ENCODE measurements around the gene CNOT9.
A peak's percentile ranks its signal among the peaks of the same experiment; 100 is the strongest.

The CNOT9 gene

GRCh38 chr2:218585541-218585940 lies 16.9 kb downstream of the CNOT9 start:
- peaks cover 73% of the 10 kb centered on the region for H3K36me3 Mint-ChIP-seq (ENCODE audit: insufficient read depth)
- no peaks in the 10 kb centered on the region for H3K27me3 Mint-ChIP-seq
- no peak for ATAC-seq (replicated peaks; ENCODE audit: extremely low read depth, poor library complexity, severe bottlenecking)
- H3K4me3 Mint-ChIP-seq: no peak overlapping the region
- H3K4me1 Mint-ChIP-seq: peaks cover 15% of the 10 kb centered on the region
- no peak for DNase-seq (ENCODE audit: low spot score in 2 of 2)
- H3K27ac Mint-ChIP-seq (ENCODE audit: low read depth): no peak overlapping the region
- H3K9me3 Mint-ChIP-seq: no peaks in the 10 kb centered on the region

- Mint-ChIP-seq H3K9me3 (no peaks in the 10 kb centered on the region), H3K4me3 (no peak overlapping the region), H3K27ac (ENCODE audit: low read depth) (no peak overlapping the region), H3K36me3 (ENCODE audit: insufficient read depth) (no peaks in the 10 kb centered on the region), H3K27me3 (peaks cover 33% of the 10 kb centered on the region), H3K4me1 (no peaks in the 10 kb centered on the region)
- DNase-seq (ENCODE audit: low spot score in 2 of 2): no peak
- ATAC-seq (replicated peaks; ENCODE audit: extremely low read depth, poor library complexity, severe bottlenecking): no peak
Observed at GRCh38 chr2:218605432-218605831, 36.8 kb downstream of the CNOT9 start.

- ATAC-seq (replicated peaks; ENCODE audit: extremely low read depth, poor library complexity, severe bottlenecking) (no peak), DNase-seq (ENCODE audit: low spot score in 2 of 2) (no peak)
- H3K36me3 Mint-ChIP-seq (ENCODE audit: insufficient read depth): no peaks in the 10 kb centered on the region
- no peak within 1 kb of the TSS for H3K4me3 Mint-ChIP-seq
- H3K4me1 Mint-ChIP-seq: no peaks in the 10 kb centered on the region
- H3K9me3 Mint-ChIP-seq: no peaks in the 10 kb centered on the region
- no peak within 1 kb of the TSS for H3K27ac Mint-ChIP-seq (ENCODE audit: low read depth)
- peaks cover 53% of the 10 kb centered on the region for H3K27me3 Mint-ChIP-seq
Observed at GRCh38 chr2:218607436-218608115, 38.9 kb downstream of the CNOT9 start, which contains the start of gene PLCD4. Gene PLCD4 (plus strand): TSS chr2:218607899. CDS start chr2:218615740, 7,841 bp downstream.

- no peak for ATAC-seq (replicated peaks; ENCODE audit: extremely low read depth, poor library complexity, severe bottlenecking)
- H3K9me3 Mint-ChIP-seq: no peaks in the 10 kb centered on the region
- no peak overlapping the region for H3K27ac Mint-ChIP-seq (ENCODE audit: low read depth)
- H3K36me3 Mint-ChIP-seq (ENCODE audit: insufficient read depth): peaks cover 1% of the 10 kb centered on the region
- no peak for DNase-seq (ENCODE audit: low spot score in 2 of 2)
- H3K27me3 Mint-ChIP-seq: peaks cover 16% of the 10 kb centered on the region
- no peak overlapping the region for H3K4me3 Mint-ChIP-seq
- no peaks in the 10 kb centered on the region for H3K4me1 Mint-ChIP-seq
Observed at GRCh38 chr2:218615868-218616315, 47.3 kb downstream of the CNOT9 start.

GRCh38 chr2:218618102-218618860 lies 49.6 kb downstream of the CNOT9 start:
- no peak overlapping the region for H3K27ac Mint-ChIP-seq (ENCODE audit: low read depth)
- H3K4me1 Mint-ChIP-seq: no peaks in the 10 kb centered on the region
- ATAC-seq (replicated peaks; ENCODE audit: extremely low read depth, poor library complexity, severe bottlenecking): no peak
- H3K27me3 Mint-ChIP-seq: no peaks in the 10 kb centered on the region
- no peak for DNase-seq (ENCODE audit: low spot score in 2 of 2)
- H3K4me3 Mint-ChIP-seq: no peak overlapping the region
- H3K9me3 Mint-ChIP-seq: no peaks in the 10 kb centered on the region
- H3K36me3 Mint-ChIP-seq (ENCODE audit: insufficient read depth): peaks cover 1% of the 10 kb centered on the region

GRCh38 chr2:218621007-218621406 lies 52.4 kb downstream of the CNOT9 start:
- Mint-ChIP-seq H3K27ac (ENCODE audit: low read depth) (no peak overlapping the region), H3K36me3 (ENCODE audit: insufficient read depth) (no peaks in the 10 kb centered on the region), H3K27me3 (no peaks in the 10 kb centered on the region), H3K9me3 (no peaks in the 10 kb centered on the region), H3K4me1 (no peaks in the 10 kb centered on the region), H3K4me3 (no peak overlapping the region)
- ATAC-seq (replicated peaks; ENCODE audit: extremely low read depth, poor library complexity, severe bottlenecking) (no peak), DNase-seq (ENCODE audit: low spot score in 2 of 2) (no peak)

GRCh38 chr2:218622606-218623365 lies 54.1 kb downstream of the CNOT9 start:
- no peak overlapping the region for H3K4me3 Mint-ChIP-seq

GRCh38 chr2:218623366-218623705 lies 54.7 kb downstream of the CNOT9 start:
- H3K4me3 Mint-ChIP-seq: no peak overlapping the region
- DNase-seq (ENCODE audit: low spot score in 2 of 2) (no peak), ATAC-seq (replicated peaks; ENCODE audit: extremely low read depth, poor library complexity, severe bottlenecking) (no peak)
- no peaks in the 10 kb centered on the region for H3K27me3 Mint-ChIP-seq
- H3K9me3 Mint-ChIP-seq: no peaks in the 10 kb centered on the region
- H3K27ac Mint-ChIP-seq (ENCODE audit: low read depth): no peak overlapping the region
- no peaks in the 10 kb centered on the region for H3K4me1 Mint-ChIP-seq
- no peaks in the 10 kb centered on the region for H3K36me3 Mint-ChIP-seq (ENCODE audit: insufficient read depth)

More at GRCh38 chr2:218622606-218623365, 54.1 kb downstream of the CNOT9 start:
- Mint-ChIP-seq H3K27me3 (no peaks in the 10 kb centered on the region), H3K4me1 (no peaks in the 10 kb centered on the region), H3K36me3 (ENCODE audit: insufficient read depth) (no peaks in the 10 kb centered on the region), H3K9me3 (no peaks in the 10 kb centered on the region), H3K27ac (ENCODE audit: low read depth) (no peak overlapping the region)
- DNase-seq (ENCODE audit: low spot score in 2 of 2) (no peak), ATAC-seq (replicated peaks; ENCODE audit: extremely low read depth, poor library complexity, severe bottlenecking) (no peak)

GRCh38 chr2:218626369-218626768 lies 57.7 kb downstream of the CNOT9 start:
- no peaks in the 10 kb centered on the region for H3K27me3 Mint-ChIP-seq
- no peaks in the 10 kb centered on the region for H3K9me3 Mint-ChIP-seq
- no peak overlapping the region for H3K27ac Mint-ChIP-seq (ENCODE audit: low read depth)
- no peaks in the 10 kb centered on the region for H3K36me3 Mint-ChIP-seq (ENCODE audit: insufficient read depth)
- DNase-seq (ENCODE audit: low spot score in 2 of 2) (no peak), ATAC-seq (replicated peaks; ENCODE audit: extremely low read depth, poor library complexity, severe bottlenecking) (no peak)
- H3K4me3 Mint-ChIP-seq: no peak overlapping the region
- H3K4me1 Mint-ChIP-seq: no peaks in the 10 kb centered on the region

- DNase-seq (ENCODE audit: low spot score in 2 of 2): no peak
- Mint-ChIP-seq H3K36me3 (ENCODE audit: insufficient read depth) (no peaks in the 10 kb centered on the region), H3K4me3 (no peak overlapping the region), H3K9me3 (no peaks in the 10 kb centered on the region), H3K27me3 (no peaks in the 10 kb centered on the region), H3K4me1 (no peaks in the 10 kb centered on the region), H3K27ac (ENCODE audit: low read depth) (peak overlapping the region; percentile 60)
- ATAC-seq (replicated peaks; ENCODE audit: extremely low read depth, poor library complexity, severe bottlenecking): no peak
Observed at GRCh38 chr2:218627939-218628338, 59.3 kb downstream of the CNOT9 start.

- ATAC-seq (replicated peaks; ENCODE audit: extremely low read depth, poor library complexity, severe bottlenecking): no peak
- H3K27me3 Mint-ChIP-seq: no peaks in the 10 kb centered on the region
- H3K4me1 Mint-ChIP-seq: no peaks in the 10 kb centered on the region
- H3K36me3 Mint-ChIP-seq (ENCODE audit: insufficient read depth): peaks cover 20% of the 10 kb centered on the region
- no peak for DNase-seq (ENCODE audit: low spot score in 2 of 2)
- H3K9me3 Mint-ChIP-seq: no peaks in the 10 kb centered on the region
- H3K27ac Mint-ChIP-seq (ENCODE audit: low read depth): no peak overlapping the region
- H3K4me3 Mint-ChIP-seq: no peak overlapping the region
Observed at GRCh38 chr2:218631837-218632236, 63.2 kb downstream of the CNOT9 start.

GRCh38 chr2:218635719-218636118 lies 67.1 kb downstream of the CNOT9 start:
- H3K36me3 Mint-ChIP-seq (ENCODE audit: insufficient read depth): peaks cover 45% of the 10 kb centered on the region

More at GRCh38 chr2:218635719-218636118, 67.1 kb downstream of the CNOT9 start:
- no peak for DNase-seq (ENCODE audit: low spot score in 2 of 2)
- Mint-ChIP-seq H3K4me3 (no peak overlapping the region), H3K27ac (ENCODE audit: low read depth) (no peak overlapping the region), H3K9me3 (no peaks in the 10 kb centered on the region), H3K4me1 (peaks cover 5% of the 10 kb centered on the region), H3K27me3 (no peaks in the 10 kb centered on the region)
- ATAC-seq (replicated peaks; ENCODE audit: extremely low read depth, poor library complexity, severe bottlenecking): no peak
